IMR-90 (cell line): Measurements from ENCODE around the gene RMDN3. TPM values are rescaled to one million over a fixed set of nuclear protein-coding genes. Genes with fewer than 3 reads are reported as not detected.

ENCODE experiments used
- ATAC-seq: fragments of 200-7000 bp; cut with Tn5 transposase; 2 replicates; pipeline ENCODE4 v1.9.1; 2020; ENCODE audit warnings: low read depth, mild to moderate bottlenecking, moderate library complexity
- BruUV-seq: library from RNA; stranded (reverse); fragments of 400-500 nt; replicated peaks from 2 replicates; lab custom pipeline; 2021; lab: Mats Ljungman, UMichigan
- CTCF ChIA-PET: fragments of 300-600 bp; formaldehyde crosslinking; extraction: SDS; loops from one replicate; lab custom pipeline; 2021; ENCODE audit warnings: antibody characterized with exemption; lab: Yijun Ruan, JAX
- POLR2A ChIA-PET: fragments of 300-600 bp; sonication (Branson Sonifier 250); formaldehyde crosslinking; loops from one replicate; lab custom pipeline; 2022; ENCODE audit warnings: antibody characterized with exemption; ENCODE audit not compliant: unreplicated experiment; lab: Charles Lee
- DNase-seq: peaks from one replicate; pipeline ENCODE4 v3.0.0; 2013
- H2AFZ ChIP-seq: replicated peaks from 2 replicates; pipeline ENCODE3; 2013; ENCODE audit warnings: low read length, mild to moderate bottlenecking; ENCODE audit not compliant: poor library complexity
- H2AK5ac ChIP-seq: 2 replicates; pipeline ENCODE4 v1.6.1; 2013; ENCODE audit warnings: low read depth, low read length, inconsistent platforms
- H2AK9ac ChIP-seq: replicated peaks from 2 replicates; pipeline ENCODE3; 2013; ENCODE audit warnings: mild to moderate bottlenecking, low read depth, low read length, moderate library complexity; ENCODE audit not compliant: poor library complexity
- H2BK120ac ChIP-seq: 2 replicates; pipeline ENCODE4 v1.6.1; 2013; ENCODE audit warnings: low read depth, low read length, inconsistent platforms
- H2BK15ac ChIP-seq: 3 replicates; pipeline ENCODE4 v1.6.1; 2013; ENCODE audit warnings: low read depth, low read length, inconsistent platforms
- H2BK20ac ChIP-seq: 2 replicates; pipeline ENCODE4 v1.6.1; 2013; ENCODE audit warnings: low read depth, mild to moderate bottlenecking, inconsistent platforms, low read length, moderate library complexity
- H2BK5ac ChIP-seq: 2 replicates; pipeline ENCODE4 v1.6.1; 2013; ENCODE audit warnings: mild to moderate bottlenecking, low read depth, low read length, inconsistent platforms; ENCODE audit not compliant: poor library complexity, severe bottlenecking
- H3K14ac ChIP-seq: replicated peaks from 2 replicates; pipeline ENCODE4 v1.6.1; 2013; ENCODE audit warnings: low read depth, low read length, inconsistent platforms
- H3K18ac ChIP-seq: 2 replicates; pipeline ENCODE4 v1.6.1; 2013; ENCODE audit warnings: low read depth, low read length, control low read depth
- H3K23ac ChIP-seq: 2 replicates; pipeline ENCODE4 v1.6.1; 2013; ENCODE audit warnings: low read depth, low read length, inconsistent platforms
- H3K27ac ChIP-seq: 2 replicates; pipeline ENCODE4 v1.5.1; 2013; ENCODE audit warnings: mild to moderate bottlenecking, control low read depth, low read length; ENCODE audit not compliant: insufficient read depth
- H3K27me3 ChIP-seq: 2 replicates; pipeline ENCODE4 v1.6.1; 2013; ENCODE audit warnings: low read length; ENCODE audit not compliant: control insufficient read depth, insufficient read depth
- H3K36me3 ChIP-seq: 2 replicates; pipeline ENCODE4 v1.6.1; 2013; ENCODE audit warnings: low read length, mixed read lengths; ENCODE audit not compliant: control insufficient read depth, insufficient read depth
- H3K4ac ChIP-seq: 2 replicates; pipeline ENCODE4 v1.6.1; 2013; ENCODE audit warnings: low read depth, low read length, inconsistent platforms
- H3K4me1 ChIP-seq: 2 replicates; pipeline ENCODE4 v1.6.1; 2013; ENCODE audit warnings: low read length, mixed read lengths; ENCODE audit not compliant: control insufficient read depth, insufficient read depth
- H3K4me2 ChIP-seq: 2 replicates; pipeline ENCODE4 v1.6.1; 2013; ENCODE audit warnings: low read depth, mild to moderate bottlenecking, control low read depth, low read length, moderate library complexity
- H3K4me3 ChIP-seq: 2 replicates; pipeline ENCODE4 v1.5.1; 2013; ENCODE audit warnings: low read depth, mild to moderate bottlenecking, control low read depth, low read length, moderate library complexity; ENCODE audit not compliant: insufficient read depth
- H3K56ac ChIP-seq: 2 replicates; pipeline ENCODE4 v1.6.1; 2013; ENCODE audit warnings: low read length, inconsistent platforms; ENCODE audit not compliant: insufficient read depth; ENCODE audit errors: extremely low read depth
- H3K79me1 ChIP-seq, 2 experiments: 2 replicates each; pipeline ENCODE4 v1.6.1; 2013; ENCODE audit warnings: low read length in 2 of 2, inconsistent platforms in 1 of 2, low read depth in 1 of 2
- H3K9ac ChIP-seq: 2 replicates; pipeline ENCODE4 v1.6.1; 2013; ENCODE audit warnings: low read depth, low read length, control low read depth
- H3K9me1 ChIP-seq: 2 replicates; pipeline ENCODE4 v1.6.1; 2013; ENCODE audit warnings: low read length, inconsistent platforms; ENCODE audit not compliant: insufficient read depth
- H3K9me3 ChIP-seq: 2 replicates; pipeline ENCODE4 v1.6.1; 2013; ENCODE audit warnings: low read length; ENCODE audit not compliant: control insufficient read depth, insufficient read depth
- H4K20me1 ChIP-seq: 2 replicates; pipeline ENCODE4 v1.6.1; 2013; ENCODE audit warnings: low read length, inconsistent platforms; ENCODE audit not compliant: insufficient read depth
- H4K5ac ChIP-seq: 2 replicates; pipeline ENCODE4 v1.6.1; 2013; ENCODE audit warnings: mild to moderate bottlenecking, low read depth, low read length, control low read depth
- H4K8ac ChIP-seq, 2 experiments: 2 replicates each; pipeline ENCODE4 v1.6.1; 2013; ENCODE audit warnings: low read depth in 2 of 2, low read length in 2 of 2, control low read depth in 1 of 2, inconsistent platforms in 1 of 2
- H4K91ac ChIP-seq: 2 replicates; pipeline ENCODE4 v1.6.1; 2013; ENCODE audit warnings: low read depth, low read length, inconsistent platforms; ENCODE audit not compliant: insufficient read depth
- BHLHE40 ChIP-seq: fragments of 150-350 bp; IDR thresholded peaks from 2 replicates; pipeline ENCODE4 v1.6.1; 2016; ENCODE audit warnings: mild to moderate bottlenecking, low read depth, low read length
- CEBPB ChIP-seq: IDR thresholded peaks from 2 replicates; pipeline ENCODE4 v1.6.1; 2012; ENCODE audit warnings: low read depth, low read length, improper control_type of control experiment
- CHD1 ChIP-seq: IDR thresholded peaks from 2 replicates; pipeline ENCODE4 v1.6.1; 2012; ENCODE audit warnings: low read depth, low read length, improper control_type of control experiment
- FOS ChIP-seq: fragments of 150-350 bp; IDR thresholded peaks from 2 replicates; pipeline ENCODE4 v1.6.1; 2016; ENCODE audit warnings: low read depth, low read length
- MAFK ChIP-seq: IDR thresholded peaks from 2 replicates; pipeline ENCODE4 v1.6.1; 2012; ENCODE audit warnings: low read depth, low read length, improper control_type of control experiment
- MAZ ChIP-seq: IDR thresholded peaks from 2 replicates; pipeline ENCODE4 v1.6.1; 2012; ENCODE audit warnings: low read depth, mild to moderate bottlenecking, low read length, improper control_type of control experiment, moderate library complexity, borderline replicate concordance
- MXI1 ChIP-seq: IDR thresholded peaks from 2 replicates; pipeline ENCODE4 v1.6.1; 2012; ENCODE audit warnings: low read depth, mild to moderate bottlenecking, low read length, moderate library complexity, borderline replicate concordance
- NFE2L2 ChIP-seq: fragments of 150-350 bp; IDR thresholded peaks from 2 replicates; pipeline ENCODE4 v1.6.1; 2016; ENCODE audit warnings: low read depth, mild to moderate bottlenecking, low read length
- POLR2A ChIP-seq: IDR thresholded peaks from 2 replicates; pipeline ENCODE4 v1.6.1; 2012; ENCODE audit warnings: mild to moderate bottlenecking, low read depth, low read length
- RAD21 ChIP-seq: IDR thresholded peaks from 2 replicates; pipeline ENCODE4 v1.6.1; 2012; ENCODE audit warnings: low read length, improper control_type of control experiment
- RCOR1 ChIP-seq: IDR thresholded peaks from 2 replicates; pipeline ENCODE4 v1.6.1; 2012; ENCODE audit warnings: mild to moderate bottlenecking, low read length, improper control_type of control experiment; ENCODE audit not compliant: insufficient replicate concordance
- RFX5 ChIP-seq: IDR thresholded peaks from 2 replicates; pipeline ENCODE4 v1.8.0; 2012; ENCODE audit warnings: low read depth, mild to moderate bottlenecking, low read length, moderate library complexity
- SMC3 ChIP-seq: fragments of 150-350 bp; IDR thresholded peaks from 2 replicates; pipeline ENCODE4 v1.6.1; 2016; ENCODE audit warnings: low read depth, mild to moderate bottlenecking, antibody characterized with exemption, low read length, moderate library complexity
- WGBS, 2 experiments: methylation state at CpG; one replicate each; pipeline versions ENCODE4 v1.1.5 to v1.1.7; 2013; ENCODE audit warnings: missing lambda C conversion rate in 2 of 2; ENCODE audit not compliant: insufficient read length in 1 of 2; ENCODE audit errors: extremely low coverage in 2 of 2; 5-methylcytosine and 5-hydroxymethylcytosine counted together
- dilution Hi-C: fragments of 300-500 bp; cut with HindIII; formaldehyde crosslinking; loops from one replicate; pipeline ENCODE4 v1.14.3; 2018; ENCODE audit warnings: low sequenced_read_pairs; ENCODE audit not compliant: unreplicated experiment
- in situ Hi-C: fragments of 300-500 bp; cut with MboI; formaldehyde crosslinking; loops from 3 replicates; pipeline ENCODE4 v1.14.3; 2019; ENCODE audit warnings: low sequenced_read_pairs, inconsistent platforms, mixed read lengths
- intact Hi-C: fragments of 100-400 bp; cut with micrococcal nuclease; formaldehyde crosslinking; loops from 2 replicates; pipeline ENCODE4 v1.10.0; 2022
- polyA plus RNA-seq, 3 experiments: library from polyadenylated mRNA; depleted of rRNA; stranded (reverse); fragments of >200 nt; gene quantifications; 2 replicates each; pipeline ENCODE4 v1.2.3, GENCODE V29; 2012; ENCODE audit warnings: low replicate concordance in 1 of 3
- total RNA-seq: library from RNA; depleted of rRNA; stranded (reverse); fragments of >200 nt; gene quantifications from 2 replicates; pipeline ENCODE4 v1.2.3, GENCODE V29; 2012
- TF ChIP-seq, protein P1 (sequence below): fragments of 150-350 bp; IDR thresholded peaks from 2 replicates; pipeline ENCODE4 v1.6.1; 2016; ENCODE audit warnings: low read depth, mild to moderate bottlenecking, low read length, moderate library complexity, borderline replicate concordance
- TF ChIP-seq, protein P2 (sequence below): conservative IDR thresholded peaks from 2 replicates; pipeline ENCODE4 v1.5.1; 2012; ENCODE audit warnings: mild to moderate bottlenecking, low read depth, low read length, improper control_type of control experiment
- TF ChIP-seq, protein P3 (sequence below): fragments of 150-350 bp; IDR thresholded peaks from 2 replicates; pipeline ENCODE4 v1.6.1; 2017; ENCODE audit warnings: mild to moderate bottlenecking, antibody characterized with exemption, low read length, low read depth

Gene RMDN3
- total and polyA plus RNA-seq, 2 of the 4 experiments (the other 2 are of a cell fraction): 14.7 to 25.7 TPM

DNA sequence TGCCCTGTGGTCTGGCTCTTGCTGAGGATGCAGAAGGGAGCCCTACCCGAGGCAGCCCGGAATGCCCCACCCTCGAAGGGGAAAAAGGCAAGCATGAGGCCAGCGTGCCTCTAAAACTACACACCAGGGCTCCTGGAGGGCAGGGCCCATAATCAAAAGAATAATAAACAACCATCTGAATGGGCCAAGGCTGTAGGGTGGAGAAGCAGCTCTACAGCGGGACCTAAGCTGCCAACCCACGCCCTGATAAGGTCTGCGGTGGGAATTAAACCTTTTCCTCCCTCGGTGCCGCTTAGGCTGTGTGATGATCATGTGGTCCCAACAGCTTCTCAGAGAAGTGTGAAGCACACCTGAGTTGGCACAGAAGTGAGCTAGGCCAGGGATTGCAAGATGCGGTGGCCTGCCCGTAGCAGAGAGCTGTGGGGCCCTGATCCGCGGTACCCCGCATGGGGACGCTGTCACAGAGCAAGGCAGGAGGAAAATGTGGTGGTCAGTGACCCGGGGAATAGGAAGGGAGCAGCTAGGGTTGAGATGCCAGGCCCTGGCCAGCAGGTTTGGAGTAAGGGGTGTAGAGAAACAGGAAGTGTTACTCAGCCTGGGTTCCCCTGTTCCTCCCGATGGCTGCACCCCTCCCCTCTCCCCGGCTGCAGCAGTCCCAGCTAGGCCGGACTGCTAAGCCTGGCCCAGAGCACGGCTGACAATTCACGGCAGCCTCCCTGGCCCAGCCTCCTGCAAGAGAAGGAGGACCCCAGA is 13.6 kb upstream of the RMDN3 start:
- Histone ChIP-seq H3K9ac (no peak overlapping the region), H4K5ac (no peak overlapping the region), H2BK5ac (no peak overlapping the region), H3K4me3 (no peak overlapping the region), H3K36me3 (peaks cover 26% of the 10 kb centered on the region), H2AK5ac (no peak overlapping the region), H3K4ac (no peak overlapping the region), H3K23ac (no peak overlapping the region; the same call in 1 of the 2 replicates), H2BK120ac (no peak overlapping the region), H4K8ac (no peak overlapping the region), H3K4me2 (no peak overlapping the region), H3K27me3 (no peaks in the 10 kb centered on the region), H3K56ac (no peak overlapping the region), H3K14ac (no peak overlapping the region), H2BK15ac (no peak overlapping the region), H3K27ac (no peak overlapping the region), H3K79me1 (no peaks in the 10 kb centered on the region; a peak in 1 of 4 replicates), H2AK9ac (no peak overlapping the region), H3K9me3 (no peaks in the 10 kb centered on the region), H4K20me1 (peaks cover 9% of the 10 kb centered on the region; the same call in 1 of the 2 replicates), H3K4me1 (peaks cover 20% of the 10 kb centered on the region), H3K18ac (no peak overlapping the region), H3K9me1 (peaks cover 12% of the 10 kb centered on the region), H2BK20ac (no peak overlapping the region), H4K91ac (no peak overlapping the region), H2AFZ (no peak overlapping the region)
- in situ Hi-C loops: no loop called here
- ChIA-PET POLR2A (no interaction called here), CTCF (no interaction called here)
- TF ChIP-seq MXI1 (no peak), RFX5 (no peak), BHLHE40 (no peak), POLR2A (no peak), FOS (no peak), MAFK (no peak), RAD21 (no peak), CHD1 (no peak), RCOR1 (no peak), MAZ (no peak), NFE2L2 (no peak), CEBPB (no peak), SMC3 (no peak)
- TF ChIP-seq, protein P1, sequence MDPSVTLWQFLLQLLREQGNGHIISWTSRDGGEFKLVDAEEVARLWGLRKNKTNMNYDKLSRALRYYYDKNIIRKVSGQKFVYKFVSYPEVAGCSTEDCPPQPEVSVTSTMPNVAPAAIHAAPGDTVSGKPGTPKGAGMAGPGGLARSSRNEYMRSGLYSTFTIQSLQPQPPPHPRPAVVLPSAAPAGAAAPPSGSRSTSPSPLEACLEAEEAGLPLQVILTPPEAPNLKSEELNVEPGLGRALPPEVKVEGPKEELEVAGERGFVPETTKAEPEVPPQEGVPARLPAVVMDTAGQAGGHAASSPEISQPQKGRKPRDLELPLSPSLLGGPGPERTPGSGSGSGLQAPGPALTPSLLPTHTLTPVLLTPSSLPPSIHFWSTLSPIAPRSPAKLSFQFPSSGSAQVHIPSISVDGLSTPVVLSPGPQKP: no peak
- TF ChIP-seq, protein P2, sequence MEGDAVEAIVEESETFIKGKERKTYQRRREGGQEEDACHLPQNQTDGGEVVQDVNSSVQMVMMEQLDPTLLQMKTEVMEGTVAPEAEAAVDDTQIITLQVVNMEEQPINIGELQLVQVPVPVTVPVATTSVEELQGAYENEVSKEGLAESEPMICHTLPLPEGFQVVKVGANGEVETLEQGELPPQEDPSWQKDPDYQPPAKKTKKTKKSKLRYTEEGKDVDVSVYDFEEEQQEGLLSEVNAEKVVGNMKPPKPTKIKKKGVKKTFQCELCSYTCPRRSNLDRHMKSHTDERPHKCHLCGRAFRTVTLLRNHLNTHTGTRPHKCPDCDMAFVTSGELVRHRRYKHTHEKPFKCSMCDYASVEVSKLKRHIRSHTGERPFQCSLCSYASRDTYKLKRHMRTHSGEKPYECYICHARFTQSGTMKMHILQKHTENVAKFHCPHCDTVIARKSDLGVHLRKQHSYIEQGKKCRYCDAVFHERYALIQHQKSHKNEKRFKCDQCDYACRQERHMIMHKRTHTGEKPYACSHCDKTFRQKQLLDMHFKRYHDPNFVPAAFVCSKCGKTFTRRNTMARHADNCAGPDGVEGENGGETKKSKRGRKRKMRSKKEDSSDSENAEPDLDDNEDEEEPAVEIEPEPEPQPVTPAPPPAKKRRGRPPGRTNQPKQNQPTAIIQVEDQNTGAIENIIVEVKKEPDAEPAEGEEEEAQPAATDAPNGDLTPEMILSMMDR: no peak
- TF ChIP-seq, protein P3, sequence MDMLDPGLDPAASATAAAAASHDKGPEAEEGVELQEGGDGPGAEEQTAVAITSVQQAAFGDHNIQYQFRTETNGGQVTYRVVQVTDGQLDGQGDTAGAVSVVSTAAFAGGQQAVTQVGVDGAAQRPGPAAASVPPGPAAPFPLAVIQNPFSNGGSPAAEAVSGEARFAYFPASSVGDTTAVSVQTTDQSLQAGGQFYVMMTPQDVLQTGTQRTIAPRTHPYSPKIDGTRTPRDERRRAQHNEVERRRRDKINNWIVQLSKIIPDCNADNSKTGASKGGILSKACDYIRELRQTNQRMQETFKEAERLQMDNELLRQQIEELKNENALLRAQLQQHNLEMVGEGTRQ: no peak
- 94% methylated on average over 3 of the region's 21 CpGs; no CpG with 5 or more reads in 1 of the 2 experiments for WGBS, 2 experiments
- DNase-seq: no peak
- dilution Hi-C loops: no loop called here
- intact Hi-C loops: no loop called here
- no peak for ATAC-seq
- no TSS peak for BruUV-seq
